ENCODE measurements around the gene PRPF40B.

The PRPF40B gene

GRCh38 chr12:49693931-49694444 lies 70.6 kb downstream of the PRPF40B start:
- in situ Hi-C loops (cut with MboI; ENCODE audit: low pct_unique_long_range_greater_than_20kb, low sequenced_read_pairs, unreplicated experiment): no loop called here
- no peak for DNase-seq (ENCODE audit: low spot score)
- no peak for TF ChIP-seq CTCF (IDR thresholded peaks at IDR 0.05; ENCODE audit: extremely low read depth, insufficient read depth, missing control alignments)
